Measurements from ENCODE around the gene ADAMTS12. TPM values are rescaled to one million over a fixed set of nuclear protein-coding genes. Genes with fewer than 3 reads are reported as not detected.
A peak's percentile ranks its signal among the peaks of the same experiment; 100 is the strongest.

ADAMTS12 gene
- total RNA-seq, 3 donors from 2014 or later (not counting 1 experiment from before 2014, with no cell fraction given), result not detected

GRCh38 chr5:33937017-33937706, 45.4 kb upstream of the ADAMTS12 start:
- no peaks in the 10 kb centered on the region for H3K9me3 ChIP-seq (ENCODE audit: control insufficient read depth, insufficient read depth, low read length)
- ATAC-seq, result no peak
- intact Hi-C loops (cut with micrococcal nuclease), result no loop called here
- H3K36me3 ChIP-seq (ENCODE audit: control insufficient read depth, insufficient read depth, low read length), result no peaks in the 10 kb centered on the region
- no peak overlapping the region for H3K4me3 Mint-ChIP-seq
- TF ChIP-seq CTCF (IDR thresholded peaks at IDR 0.05), result no peak
- no peak for DNase-seq
- no peaks in the 10 kb centered on the region for H3K4me1 ChIP-seq (ENCODE audit: control insufficient read depth, insufficient read depth, low read length)
- H3K27ac Mint-ChIP-seq, result no peak overlapping the region
- H3K4me1 Mint-ChIP-seq, result no peaks in the 10 kb centered on the region
- no peak overlapping the region for H3K4me3 ChIP-seq (ENCODE audit: low read length)
- WGBS (ENCODE audit: insufficient coverage), result 41% methylated on average over 54 of the region's 54 CpGs
- H3K27me3 ChIP-seq (ENCODE audit: control insufficient read depth, insufficient read depth, low read length), result peaks cover 12% of the 10 kb centered on the region
- no peaks in the 10 kb centered on the region for H3K36me3 Mint-ChIP-seq
- no peaks in the 10 kb centered on the region for H3K9me3 Mint-ChIP-seq
- peaks cover 26 to 51% of the 10 kb centered on the region in 2 donors for H3K27me3 Mint-ChIP-seq (ENCODE audit: low read depth in 2 of 2)
- no peak overlapping the region for H3K27ac ChIP-seq (ENCODE audit: low read length)

- peaks cover 12% of the 10 kb centered on the region for H3K27me3 ChIP-seq (ENCODE audit: control insufficient read depth, insufficient read depth, low read length)
- no peaks in the 10 kb centered on the region for H3K4me1 ChIP-seq (ENCODE audit: control insufficient read depth, insufficient read depth, low read length)
- H3K4me3 ChIP-seq (ENCODE audit: low read length), result no peak within 1 kb of the TSS
- no peak within 1 kb of the TSS for H3K27ac ChIP-seq (ENCODE audit: low read length)
- no peak within 1 kb of the TSS for H3K27ac Mint-ChIP-seq
- H3K4me3 Mint-ChIP-seq, result no peak within 1 kb of the TSS
- no peaks in the 10 kb centered on the region for H3K36me3 ChIP-seq (ENCODE audit: control insufficient read depth, insufficient read depth, low read length)
- TF ChIP-seq CTCF (IDR thresholded peaks at IDR 0.05), result no peak
- H3K4me1 Mint-ChIP-seq, result no peaks in the 10 kb centered on the region
- peaks cover 27 to 52% of the 10 kb centered on the region in 2 donors for H3K27me3 Mint-ChIP-seq (ENCODE audit: low read depth in 2 of 2)
- H3K9me3 Mint-ChIP-seq, result no peaks in the 10 kb centered on the region
- intact Hi-C loops (cut with micrococcal nuclease), result no loop called here
- no peaks in the 10 kb centered on the region for H3K36me3 Mint-ChIP-seq
- WGBS (ENCODE audit: insufficient coverage), result 14% methylated on average over 45 of the region's 45 CpGs
- no peak for DNase-seq
- no peak for ATAC-seq
- H3K9me3 ChIP-seq (ENCODE audit: control insufficient read depth, insufficient read depth, low read length), result no peaks in the 10 kb centered on the region
These were observed 44.7 kb upstream of the ADAMTS12 start, which contains the start of gene RXFP3 for GRCh38 chr5:33936381-33937016. Gene RXFP3, plus strand, starts transcription at chr5:33936386. Its CDS starts 355 bp downstream, at chr5:33936741.

- Mint-ChIP-seq H3K4me1 (no peaks in the 10 kb centered on the region), H3K27me3 (ENCODE audit: low read depth in 2 of 2) (peaks cover 29 to 53% of the 10 kb centered on the region in 2 donors), H3K27ac (no peak overlapping the region), H3K36me3 (no peaks in the 10 kb centered on the region), H3K9me3 (no peaks in the 10 kb centered on the region), H3K4me3 (no peak overlapping the region)
- WGBS (ENCODE audit: insufficient coverage), result 3% methylated on average over 30 of the region's 30 CpGs
- Histone ChIP-seq H3K27ac (ENCODE audit: low read length) (no peak overlapping the region), H3K36me3 (ENCODE audit: control insufficient read depth, insufficient read depth, low read length) (no peaks in the 10 kb centered on the region), H3K27me3 (ENCODE audit: control insufficient read depth, insufficient read depth, low read length) (peaks cover 12% of the 10 kb centered on the region), H3K9me3 (ENCODE audit: control insufficient read depth, insufficient read depth, low read length) (no peaks in the 10 kb centered on the region), H3K4me1 (ENCODE audit: control insufficient read depth, insufficient read depth, low read length) (no peaks in the 10 kb centered on the region), H3K4me3 (ENCODE audit: low read length) (no peak overlapping the region)
- intact Hi-C loops (cut with micrococcal nuclease), result no loop called here
- TF ChIP-seq CTCF (IDR thresholded peaks at IDR 0.05), result no peak
- ATAC-seq (peak in 1 of 3 donors; percentile 58), DNase-seq (peak in 1 of 2 donors; percentile 50)
These were observed 44.2 kb upstream of the ADAMTS12 start for GRCh38 chr5:33936004-33936380.
